Caco-2 (cell line): ENCODE results near the gene PLCB1. TPM values are rescaled to one million over a fixed set of nuclear protein-coding genes. Genes with fewer than 3 reads are reported as not detected.

Experiments
- BruUV-seq: library from RNA; stranded (reverse); fragments of 400-500 nt; replicated peaks from 2 replicates; lab custom pipeline; 2021; lab: Mats Ljungman, UMichigan
- CTCF ChIA-PET: fragments of 300-600 bp; sonication (Branson Sonifier 250); formaldehyde crosslinking; loops from one replicate; lab custom pipeline; 2022; ENCODE audit warnings: antibody characterized with exemption; lab: Charles Lee
- POLR2A ChIA-PET: fragments of 300-600 bp; sonication (Branson Sonifier 250); formaldehyde crosslinking; loops from one replicate; lab custom pipeline; 2022; ENCODE audit warnings: antibody characterized with exemption; lab: Charles Lee
- DNase-seq, 2 experiments: peaks; one replicate each; pipeline versions ENCODE4 v3.0.0 to v3.0.0-alpha.2; 2020 to 2022
- H3K27me3 ChIP-seq: replicated peaks from 2 replicates; pipeline ENCODE4 v1.6.0; 2011; ENCODE audit warnings: low read length; ENCODE audit not compliant: control insufficient read depth, insufficient read depth
- H3K36me3 ChIP-seq: 2 replicates; pipeline ENCODE4 v1.5.1; 2011; ENCODE audit warnings: low read length; ENCODE audit not compliant: control insufficient read depth, insufficient read depth
- H3K4me1 ChIP-seq: fragments of 250-450 bp; sonication (Bioruptor Pico); 2 replicates; pipeline ENCODE4 v1.5.1; 2020; ENCODE audit warnings: mild to moderate bottlenecking
- H3K4me3 ChIP-seq: 2 replicates; pipeline ENCODE4 v1.5.1; 2011; ENCODE audit warnings: low read depth, mild to moderate bottlenecking, control low read depth, low read length
- H3K9me3 ChIP-seq: fragments of 250-450 bp; sonication (Bioruptor Pico); 2 replicates; pipeline ENCODE4 v1.5.1; 2020; ENCODE audit warnings: mild to moderate bottlenecking, moderate library complexity
- H3K27ac Mint-ChIP-seq: one replicate; pipeline ENCODE4 v1.8.0; 2022; ENCODE audit warnings: mixed read lengths; ENCODE audit not compliant: unreplicated experiment
- H3K27me3 Mint-ChIP-seq: one replicate; pipeline ENCODE4 v1.8.0; 2022; ENCODE audit warnings: mixed read lengths; ENCODE audit not compliant: insufficient read depth, unreplicated experiment
- H3K36me3 Mint-ChIP-seq: one replicate; pipeline ENCODE4 v1.8.0; 2022; ENCODE audit warnings: mild to moderate bottlenecking, mixed read lengths; ENCODE audit not compliant: insufficient read depth, unreplicated experiment
- H3K4me1 Mint-ChIP-seq: one replicate; pipeline ENCODE4 v1.8.0; 2022; ENCODE audit warnings: low read depth, mixed read lengths; ENCODE audit not compliant: unreplicated experiment
- H3K4me3 Mint-ChIP-seq: one replicate; pipeline ENCODE4 v1.8.0; 2022; ENCODE audit warnings: mild to moderate bottlenecking, moderate library complexity, mixed read lengths; ENCODE audit not compliant: unreplicated experiment
- H3K9me3 Mint-ChIP-seq: one replicate; pipeline ENCODE4 v1.8.0; 2022; ENCODE audit warnings: mixed read lengths; ENCODE audit not compliant: unreplicated experiment
- intact Hi-C: fragments of 100-400 bp; cut with micrococcal nuclease; formaldehyde crosslinking; loops from one replicate; pipeline ENCODE4 v1.10.0; 2022; ENCODE audit not compliant: unreplicated experiment
- total RNA-seq: library from RNA; stranded (reverse); gene quantifications from 2 replicates; pipeline ENCODE4 v1.2.3, GENCODE V29; 2022
- TF ChIP-seq, protein P1 (sequence below), 2 experiments: fragments of 200-600 bp in 1 of 2; IDR thresholded peaks; 1 replicate in 1 of 2; 2 replicates in 1 of 2; pipeline versions ENCODE4 v1.5.1 to v1.8.0; 2011 to 2022; ENCODE audit warnings: antibody characterized with exemption in 1 of 2, control low read depth in 1 of 2, inconsistent platforms in 1 of 2, low read depth in 1 of 2, low read length in 1 of 2, mild to moderate bottlenecking in 1 of 2, moderate library complexity in 1 of 2; ENCODE audit not compliant: insufficient read depth in 1 of 2, severe bottlenecking in 1 of 2, unreplicated experiment in 1 of 2

Gene PLCB1
- total RNA-seq, 1 experiment from 2014 or later: 105 TPM

DNA sequence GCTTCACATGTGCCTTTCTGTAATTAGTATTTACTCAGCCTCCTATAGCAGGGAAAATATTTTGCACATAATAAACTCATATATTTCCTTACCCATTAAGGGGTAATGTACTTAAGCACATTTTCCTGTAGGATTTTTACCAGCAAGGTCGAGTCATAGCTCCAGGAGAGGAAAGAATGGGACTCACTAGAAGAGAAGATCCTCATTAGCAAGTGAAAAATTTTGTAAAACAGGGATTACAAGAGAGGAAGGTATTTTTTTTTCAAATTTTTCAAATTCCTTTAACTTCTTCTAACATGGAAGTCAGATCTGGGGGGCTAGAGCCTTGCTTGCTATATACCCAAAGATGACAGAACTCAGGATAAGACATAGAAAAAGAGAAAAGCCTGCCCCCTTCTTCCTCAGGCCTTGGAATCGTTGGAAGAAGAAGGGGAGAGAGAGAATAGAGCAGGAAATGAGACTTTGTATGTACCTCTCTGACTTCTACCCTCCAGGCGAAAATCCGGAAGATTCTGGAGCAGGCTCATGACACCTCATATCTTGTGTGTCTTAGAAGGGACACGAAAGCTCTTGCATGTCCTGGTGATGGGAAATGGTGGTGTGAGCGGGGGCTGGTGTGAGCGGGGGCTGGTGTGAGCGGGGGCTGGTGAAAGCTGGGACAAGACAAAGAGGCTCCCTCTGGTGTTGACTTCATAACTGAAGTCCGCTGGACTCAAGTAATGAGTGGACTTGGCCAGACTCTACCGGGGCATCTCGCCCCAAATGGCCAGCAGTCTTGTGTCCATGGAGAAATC is 679.9 kb downstream of the PLCB1 start:
- H3K4me1 ChIP-seq: 0 out of 2 replicates have a peak, but pooled peaks cover 6% of the 10 kb centered on the region
- intact Hi-C loops: no loop called here
- ChIA-PET CTCF (interaction anchor here (0.7 kb wide), 1 partner anchor 834 kb away, joined by 11 read pairs; no protein-coding TSS in a partner anchor), POLR2A (no interaction called here)
- no peaks in the 10 kb centered on the region for H3K27me3 ChIP-seq
- no peak overlapping the region for H3K4me3 ChIP-seq
- TF ChIP-seq, protein P1, sequence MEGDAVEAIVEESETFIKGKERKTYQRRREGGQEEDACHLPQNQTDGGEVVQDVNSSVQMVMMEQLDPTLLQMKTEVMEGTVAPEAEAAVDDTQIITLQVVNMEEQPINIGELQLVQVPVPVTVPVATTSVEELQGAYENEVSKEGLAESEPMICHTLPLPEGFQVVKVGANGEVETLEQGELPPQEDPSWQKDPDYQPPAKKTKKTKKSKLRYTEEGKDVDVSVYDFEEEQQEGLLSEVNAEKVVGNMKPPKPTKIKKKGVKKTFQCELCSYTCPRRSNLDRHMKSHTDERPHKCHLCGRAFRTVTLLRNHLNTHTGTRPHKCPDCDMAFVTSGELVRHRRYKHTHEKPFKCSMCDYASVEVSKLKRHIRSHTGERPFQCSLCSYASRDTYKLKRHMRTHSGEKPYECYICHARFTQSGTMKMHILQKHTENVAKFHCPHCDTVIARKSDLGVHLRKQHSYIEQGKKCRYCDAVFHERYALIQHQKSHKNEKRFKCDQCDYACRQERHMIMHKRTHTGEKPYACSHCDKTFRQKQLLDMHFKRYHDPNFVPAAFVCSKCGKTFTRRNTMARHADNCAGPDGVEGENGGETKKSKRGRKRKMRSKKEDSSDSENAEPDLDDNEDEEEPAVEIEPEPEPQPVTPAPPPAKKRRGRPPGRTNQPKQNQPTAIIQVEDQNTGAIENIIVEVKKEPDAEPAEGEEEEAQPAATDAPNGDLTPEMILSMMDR (IDR thresholded peaks at IDR 0.05; ENCODE audit: insufficient read depth in 1 of 2, low read depth in 1 of 2, low read length in 1 of 2, severe bottlenecking in 1 of 2, unreplicated experiment in 1 of 2): no peak
- no peaks in the 10 kb centered on the region for H3K9me3 ChIP-seq
- Mint-ChIP-seq H3K4me3 (no peak overlapping the region), H3K27ac (no peak overlapping the region), H3K27me3 (no peaks in the 10 kb centered on the region), H3K9me3 (no peaks in the 10 kb centered on the region), H3K36me3 (peaks cover 19% of the 10 kb centered on the region), H3K4me1 (peaks cover 6% of the 10 kb centered on the region)
- no peak for DNase-seq
- H3K36me3 ChIP-seq: no peaks in the 10 kb centered on the region
- no TSS peak for BruUV-seq

DNA sequence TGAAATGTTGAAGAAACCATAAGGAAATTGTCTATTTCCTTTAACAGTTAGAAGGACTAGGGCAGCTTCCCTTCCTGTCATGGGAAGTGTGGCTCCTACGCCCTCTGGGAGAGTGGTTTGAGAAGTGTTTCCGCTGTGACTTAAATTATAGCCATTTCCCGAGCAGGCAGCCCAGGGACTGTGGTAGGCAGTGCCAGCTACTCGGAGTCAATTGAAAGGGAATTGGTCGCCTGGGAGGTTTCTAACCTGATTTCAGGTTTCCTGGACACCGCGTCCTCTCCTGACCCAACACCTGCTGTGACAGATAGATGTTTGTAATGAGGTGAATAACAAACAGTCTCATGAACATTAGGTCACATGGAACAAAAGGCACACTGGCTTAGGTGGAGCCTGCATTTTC is 680.8 kb downstream of the PLCB1 start:
- Histone ChIP-seq H3K36me3 (no peaks in the 10 kb centered on the region), H3K9me3 (no peaks in the 10 kb centered on the region), H3K4me1 (0 out of 2 replicates have a peak, but pooled peaks cover 6% of the 10 kb centered on the region), H3K4me3 (no peak overlapping the region), H3K27me3 (no peaks in the 10 kb centered on the region)
- peaks cover 19% of the 10 kb centered on the region for H3K36me3 Mint-ChIP-seq
- intact Hi-C loops: no loop called here
- no peaks in the 10 kb centered on the region for H3K27me3 Mint-ChIP-seq
- BruUV-seq: no TSS peak
- no peaks in the 10 kb centered on the region for H3K9me3 Mint-ChIP-seq
- ChIA-PET POLR2A (no interaction called here), CTCF (no interaction called here)
- peaks cover 6% of the 10 kb centered on the region for H3K4me1 Mint-ChIP-seq
- no peak for DNase-seq
- TF ChIP-seq, protein P1 (IDR thresholded peaks at IDR 0.05; ENCODE audit: insufficient read depth in 1 of 2, low read depth in 1 of 2, low read length in 1 of 2, severe bottlenecking in 1 of 2, unreplicated experiment in 1 of 2): no peak
- no peak overlapping the region for H3K27ac Mint-ChIP-seq
- H3K4me3 Mint-ChIP-seq: no peak overlapping the region

DNA sequence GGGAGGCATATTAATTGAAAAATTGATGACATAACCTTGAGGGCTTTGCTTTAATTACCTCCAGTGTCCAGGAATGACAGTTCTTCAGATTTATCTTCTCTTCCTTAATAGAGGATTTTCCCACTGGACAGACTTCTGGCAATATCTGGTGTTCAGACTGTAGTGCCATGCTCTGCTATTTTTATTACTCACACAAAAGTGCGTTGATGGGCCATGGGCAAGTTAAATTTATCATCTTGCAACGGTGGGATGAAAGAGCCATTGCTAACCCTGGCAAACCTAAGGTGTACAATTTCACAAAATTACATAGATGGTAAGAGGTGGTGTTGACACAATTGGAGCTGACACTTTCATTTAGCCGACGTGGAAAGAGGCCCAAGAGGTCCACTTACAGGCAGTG is 683.1 kb downstream of the PLCB1 start:
- ChIA-PET POLR2A (no interaction called here), CTCF (no interaction called here)
- Histone ChIP-seq H3K27me3 (no peaks in the 10 kb centered on the region), H3K9me3 (no peaks in the 10 kb centered on the region), H3K36me3 (no peaks in the 10 kb centered on the region), H3K4me3 (no peak overlapping the region), H3K4me1 (no peaks in the 10 kb centered on the region)
- TF ChIP-seq, protein P1 (IDR thresholded peaks at IDR 0.05; ENCODE audit: insufficient read depth in 1 of 2, low read depth in 1 of 2, low read length in 1 of 2, severe bottlenecking in 1 of 2, unreplicated experiment in 1 of 2): no peak
- DNase-seq: no peak
- no TSS peak for BruUV-seq
- H3K36me3 Mint-ChIP-seq: peaks cover 19% of the 10 kb centered on the region
- intact Hi-C loops: no loop called here
- H3K4me3 Mint-ChIP-seq: no peak overlapping the region
- no peaks in the 10 kb centered on the region for H3K9me3 Mint-ChIP-seq
- no peak overlapping the region for H3K27ac Mint-ChIP-seq
- no peaks in the 10 kb centered on the region for H3K27me3 Mint-ChIP-seq
- peaks cover 6% of the 10 kb centered on the region for H3K4me1 Mint-ChIP-seq
